ENCODE data around the gene CACNA1A.
"Not testable (repeated sequence)": the region's sequence is repeated elsewhere in the genome, so short reads cannot be mapped to it uniquely, and the experiment has no call there.

Gene CACNA1A

DNA sequence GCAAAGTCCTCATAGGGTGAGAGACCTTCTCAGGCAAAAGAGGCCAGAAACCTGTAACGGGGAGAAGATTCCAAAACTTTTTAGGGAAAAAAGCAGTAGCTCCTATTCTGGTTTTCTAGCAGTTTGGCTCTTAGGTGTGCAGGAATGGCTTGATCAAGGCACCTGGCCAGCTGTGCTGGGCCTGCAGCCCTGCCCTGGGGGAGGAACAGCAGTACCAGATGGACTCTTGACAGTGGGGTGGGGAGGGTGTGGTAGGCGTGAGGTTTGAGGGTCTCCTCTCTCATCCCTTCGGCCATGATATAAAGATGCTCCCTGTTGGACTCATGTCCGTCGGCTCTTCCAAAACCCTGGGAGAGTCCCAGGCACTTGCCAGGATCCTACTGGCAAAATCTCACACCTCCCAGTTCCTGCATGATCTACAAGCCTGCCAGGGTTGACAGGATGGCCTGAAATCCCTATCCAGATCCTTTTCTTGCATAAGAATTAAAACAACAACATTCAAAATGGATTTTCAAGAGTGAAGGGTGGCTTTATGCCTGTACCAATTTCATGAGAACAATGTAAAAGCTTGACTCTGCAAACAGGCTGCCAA is 235.7 kb downstream of the CACNA1A start:
- DNase-seq (ENCODE audit: low read depth) = no peak
- no peak overlapping the region for H3K4me3 ChIP-seq (ENCODE audit: low read length)
- TF ChIP-seq, protein P1, sequence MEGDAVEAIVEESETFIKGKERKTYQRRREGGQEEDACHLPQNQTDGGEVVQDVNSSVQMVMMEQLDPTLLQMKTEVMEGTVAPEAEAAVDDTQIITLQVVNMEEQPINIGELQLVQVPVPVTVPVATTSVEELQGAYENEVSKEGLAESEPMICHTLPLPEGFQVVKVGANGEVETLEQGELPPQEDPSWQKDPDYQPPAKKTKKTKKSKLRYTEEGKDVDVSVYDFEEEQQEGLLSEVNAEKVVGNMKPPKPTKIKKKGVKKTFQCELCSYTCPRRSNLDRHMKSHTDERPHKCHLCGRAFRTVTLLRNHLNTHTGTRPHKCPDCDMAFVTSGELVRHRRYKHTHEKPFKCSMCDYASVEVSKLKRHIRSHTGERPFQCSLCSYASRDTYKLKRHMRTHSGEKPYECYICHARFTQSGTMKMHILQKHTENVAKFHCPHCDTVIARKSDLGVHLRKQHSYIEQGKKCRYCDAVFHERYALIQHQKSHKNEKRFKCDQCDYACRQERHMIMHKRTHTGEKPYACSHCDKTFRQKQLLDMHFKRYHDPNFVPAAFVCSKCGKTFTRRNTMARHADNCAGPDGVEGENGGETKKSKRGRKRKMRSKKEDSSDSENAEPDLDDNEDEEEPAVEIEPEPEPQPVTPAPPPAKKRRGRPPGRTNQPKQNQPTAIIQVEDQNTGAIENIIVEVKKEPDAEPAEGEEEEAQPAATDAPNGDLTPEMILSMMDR (conservative IDR thresholded peaks at IDR 0.05; ENCODE audit: low read depth, low read length) = no peak

DNA sequence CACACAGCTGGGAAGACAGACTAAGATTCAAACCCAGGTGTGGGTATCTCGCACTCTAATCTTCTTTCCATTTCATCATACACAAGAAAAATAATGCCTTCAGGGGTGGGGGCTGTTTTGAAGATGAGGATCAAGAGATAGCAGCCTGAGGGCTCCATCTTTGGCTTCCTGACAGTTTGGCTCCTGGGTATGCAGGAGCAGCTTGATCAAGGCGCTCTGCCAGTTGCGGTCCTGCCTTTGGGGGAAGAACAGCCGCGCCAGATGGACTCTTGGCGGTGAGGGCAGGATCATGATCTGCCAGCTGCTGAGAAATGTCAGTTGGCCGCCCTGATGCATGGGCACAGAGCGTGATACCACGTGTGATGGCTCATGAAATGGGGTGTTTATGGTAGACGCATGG is 236.9 kb downstream of the CACNA1A start:
- TF ChIP-seq, protein P1 (conservative IDR thresholded peaks at IDR 0.05; ENCODE audit: low read depth, low read length) = no peak
- no peak for DNase-seq (ENCODE audit: low read depth)
- H3K4me3 ChIP-seq (ENCODE audit: low read length) = no peak overlapping the region

DNA sequence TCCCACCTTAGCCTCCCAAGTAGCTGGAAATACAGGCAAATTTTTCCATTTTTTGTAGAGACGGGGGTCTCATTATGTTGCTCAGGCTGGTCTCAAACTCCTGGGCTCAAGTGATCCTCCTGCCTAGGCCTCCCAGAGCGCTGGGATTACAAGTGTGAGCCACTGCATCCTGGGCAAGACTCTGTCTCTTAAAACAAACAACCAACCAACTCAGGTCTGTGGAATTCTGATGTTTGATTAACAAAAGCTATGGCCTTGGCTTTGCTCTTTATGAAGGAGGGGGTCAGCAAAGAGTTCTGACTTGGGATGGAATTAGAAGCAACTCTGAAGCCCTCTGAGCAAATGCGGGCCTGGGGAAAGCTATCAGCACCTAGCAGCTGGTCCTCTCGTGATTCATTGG is 238.4 kb downstream of the CACNA1A start:
- no peak overlapping the region for H3K4me3 ChIP-seq (ENCODE audit: low read length)
- TF ChIP-seq, protein P1 (conservative IDR thresholded peaks at IDR 0.05; ENCODE audit: low read depth, low read length) = no peak

DNA sequence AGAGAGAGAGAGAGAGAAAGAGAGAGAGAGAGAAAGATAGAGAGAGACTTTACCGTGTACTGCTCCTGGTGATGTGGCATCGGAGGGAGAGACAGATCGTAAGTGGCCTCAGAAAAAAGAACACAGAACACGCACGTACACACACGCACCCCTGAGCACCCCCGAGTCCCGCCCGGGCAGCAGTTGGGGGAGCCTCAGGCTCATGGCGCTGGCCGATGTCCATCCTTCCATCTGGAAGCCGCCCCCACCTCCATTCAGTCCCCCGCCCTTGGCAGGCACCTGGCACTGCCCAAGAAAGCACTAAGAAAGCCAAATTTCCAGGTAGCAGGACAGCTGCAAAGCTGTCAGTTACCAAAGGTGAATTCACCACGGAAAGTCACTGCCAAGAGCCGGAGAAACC is 239.1 kb downstream of the CACNA1A start:
- TF ChIP-seq, protein P1 (conservative IDR thresholded peaks at IDR 0.05; ENCODE audit: low read depth, low read length) = no peak
- no peak for DNase-seq (ENCODE audit: low read depth)
- H3K4me3 ChIP-seq (ENCODE audit: low read length) = no peak overlapping the region

More for the DNA sequence above, 238.4 kb downstream of the CACNA1A start:
- no peak for DNase-seq (ENCODE audit: low read depth)

DNA sequence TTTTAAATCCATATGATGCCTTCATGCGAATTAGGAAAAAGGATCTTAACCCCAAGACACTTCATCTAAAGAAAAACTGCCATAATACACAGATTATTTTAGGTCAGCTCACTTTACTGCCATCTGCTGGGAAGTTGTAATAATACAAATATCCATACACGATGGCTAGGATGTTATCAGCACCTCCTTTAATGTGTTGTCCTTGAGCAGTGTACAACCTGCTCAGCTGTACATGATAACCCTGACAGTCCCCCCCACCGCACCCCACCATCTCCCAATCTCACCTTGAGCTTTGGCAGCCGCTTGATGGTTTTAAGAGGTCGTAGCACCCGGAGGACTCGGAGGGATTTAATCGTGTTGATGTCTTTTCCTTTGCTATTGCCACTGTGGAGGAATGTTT is 243.8 kb downstream of the CACNA1A start:
- TF ChIP-seq, protein P1 (conservative IDR thresholded peaks at IDR 0.05; ENCODE audit: low read depth, low read length) = peak; percentile 54
- no peak overlapping the region for H3K4me3 ChIP-seq (ENCODE audit: low read length)
- peak; percentile 14 for DNase-seq (ENCODE audit: low read depth)

DNA sequence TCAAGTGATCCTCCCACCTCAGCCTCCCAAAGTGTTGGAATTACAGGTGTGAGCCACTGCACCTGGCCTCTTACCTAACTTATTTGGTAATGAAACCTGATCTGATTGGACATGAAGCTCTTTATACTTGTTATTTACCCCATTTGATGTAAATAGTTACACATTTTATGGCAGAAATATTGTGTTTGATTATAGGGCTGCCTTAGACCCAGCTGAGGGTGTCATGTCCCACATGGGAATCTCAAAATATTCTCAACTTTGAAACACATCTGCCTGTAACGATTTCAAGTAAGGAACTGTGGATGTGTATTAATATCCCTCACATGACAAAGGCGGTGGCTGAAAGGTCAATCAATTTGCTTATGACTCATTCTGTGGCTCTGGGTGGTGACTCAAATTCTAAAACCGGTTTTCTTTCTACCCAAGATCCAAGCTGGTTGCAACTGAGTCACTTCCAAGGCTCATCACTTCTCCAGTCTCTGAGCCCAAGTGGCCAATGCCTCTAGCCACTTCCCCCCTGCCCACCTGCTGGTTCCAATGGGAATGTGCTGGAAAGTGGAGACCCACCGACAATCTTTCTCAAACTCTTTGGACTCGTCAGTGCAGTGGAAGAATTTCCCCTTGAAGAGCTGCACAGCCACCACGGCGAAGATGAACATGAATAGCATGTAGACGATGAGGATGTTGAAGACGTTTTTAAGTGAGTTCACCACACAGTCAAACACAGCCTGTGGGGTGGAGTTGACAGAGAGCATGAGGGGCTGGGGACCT is 245.2 kb downstream of the CACNA1A start:
- DNase-seq (ENCODE audit: low read depth) = peak; percentile 54
- H3K4me3 ChIP-seq (ENCODE audit: low read length) = no peak overlapping the region
- TF ChIP-seq, protein P1 (conservative IDR thresholded peaks at IDR 0.05; ENCODE audit: low read depth, low read length) = no peak

DNA sequence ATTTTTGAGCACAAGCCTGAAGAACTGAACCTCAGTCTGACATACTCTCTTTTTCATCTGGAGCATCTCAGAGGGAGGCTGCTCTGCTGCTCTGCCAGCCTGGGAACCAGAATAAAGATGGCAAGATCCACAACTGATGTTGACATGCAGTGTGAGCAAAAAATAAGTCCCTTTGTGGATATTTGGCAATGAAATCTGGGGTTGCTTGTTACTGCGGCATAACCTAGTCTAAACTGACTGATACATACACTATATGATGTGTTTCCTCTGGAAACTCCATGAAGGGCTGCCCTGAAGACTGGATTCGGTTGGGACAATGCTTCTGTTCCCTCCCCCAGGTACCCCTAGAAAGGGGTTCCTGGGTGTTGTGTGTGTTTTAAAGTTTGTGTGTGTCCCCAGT is 249.4 kb downstream of the CACNA1A start:
- no peak for DNase-seq (ENCODE audit: low read depth)
- TF ChIP-seq, protein P1 (conservative IDR thresholded peaks at IDR 0.05; ENCODE audit: low read depth, low read length) = no peak
- H3K4me3 ChIP-seq (ENCODE audit: low read length) = no peak overlapping the region

DNA sequence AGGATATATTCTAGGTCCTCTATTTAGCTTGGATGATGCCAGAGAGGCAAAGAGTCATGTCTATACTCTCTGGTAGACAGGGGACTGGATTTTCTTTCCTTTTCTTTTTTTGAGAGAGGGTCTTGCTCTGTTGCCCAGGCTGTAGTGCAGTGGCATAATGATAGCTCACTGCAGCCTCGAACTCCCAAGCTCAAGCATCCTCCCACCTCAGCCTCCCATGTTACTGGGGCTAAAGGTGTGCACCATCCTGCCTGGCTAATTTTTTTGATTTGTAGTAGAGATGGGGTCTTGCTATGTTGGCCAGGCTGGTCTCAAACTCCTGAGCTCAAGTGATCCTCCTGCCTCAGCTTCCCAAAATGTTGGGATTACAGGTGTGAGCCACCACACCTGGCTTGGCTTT is 249.9 kb downstream of the CACNA1A start:
- DNase-seq (ENCODE audit: low read depth); H3K4me3 ChIP-seq (ENCODE audit: low read length): not testable (repeated sequence)

All from retinal pigment epithelial cell (primary cell).